HepG2 (cell line): ENCODE results near the gene CLDN14. TPM values are rescaled to one million over a fixed set of nuclear protein-coding genes. Genes with fewer than 3 reads are reported as not detected.

Source experiments
- AKNA ChIP-seq: sonication (generic); formaldehyde crosslinking; IDR thresholded peaks from 2 replicates; pipeline ENCODE4 v1.4.0; 2020; ENCODE audit warnings: missing genetic modification reagents, borderline replicate concordance
- EP300 ChIP-seq, 3 experiments: sonication (generic) in 1 of 3; formaldehyde crosslinking in 1 of 3; IDR thresholded peaks; 2 replicates each; pipeline versions ENCODE4 v1.5.1 to v1.6.1; 2011 to 2020; ENCODE audit warnings: low read depth in 2 of 3, low read length in 2 of 3, borderline replicate concordance in 1 of 3, improper control_type of control experiment in 1 of 3, mild to moderate bottlenecking in 1 of 3, missing genetic modification reagents in 1 of 3, moderate library complexity in 1 of 3
- HOXA9 ChIP-seq: sonication (generic); formaldehyde crosslinking; IDR thresholded peaks from 2 replicates; pipeline ENCODE4 v1.8.1; 2022; ENCODE audit warnings: missing genetic modification reagents, mild to moderate bottlenecking, moderate library complexity, borderline replicate concordance
- REST ChIP-seq, 2 experiments: IDR thresholded peaks; 2 replicates each; pipeline ENCODE4 v1.6.1; 2011 to 2012; ENCODE audit warnings: low read length in 2 of 2, borderline replicate concordance in 1 of 2, low read depth in 1 of 2, mild to moderate bottlenecking in 1 of 2, moderate library complexity in 1 of 2
- ZBTB34 ChIP-seq: sonication (generic); formaldehyde crosslinking; IDR thresholded peaks from 2 replicates; pipeline ENCODE4 v1.8.0; 2022; ENCODE audit warnings: mild to moderate bottlenecking, missing genetic modification reagents
- ZNF431 ChIP-seq: sonication (generic); formaldehyde crosslinking; IDR thresholded peaks from 2 replicates; pipeline ENCODE4 v1.9.0; 2022; ENCODE audit warnings: missing genetic modification reagents, low read depth, mild to moderate bottlenecking, borderline replicate concordance
- ZNF605 ChIP-seq: sonication (generic); formaldehyde crosslinking; IDR thresholded peaks from 2 replicates; pipeline ENCODE4 v1.8.0; 2022; ENCODE audit warnings: mild to moderate bottlenecking, missing genetic modification reagents
- ZSCAN31 ChIP-seq: sonication (generic); formaldehyde crosslinking; IDR thresholded peaks from 2 replicates; pipeline ENCODE4 v1.5.0; 2020; ENCODE audit warnings: low read depth, mild to moderate bottlenecking, missing genetic modification reagents
- polyA plus RNA-seq, 8 experiments: library from polyadenylated mRNA; depleted of rRNA in 3 of 8; stranded (reverse) in 7 of 8; unstranded in 1 of 8; fragments of >200 nt; fragmentation: Illumina TruSeq in 4 of 8; extraction: Trizol in 4 of 8; gene quantifications; 2 replicates each; pipeline versions ENCODE4 v1.2.1 to v1.2.3, GENCODE V29; 2011 to 2016; ENCODE audit warnings: low read depth in 4 of 8, missing spikeins in 1 of 8, mixed read lengths in 1 of 8; ENCODE audit not compliant: insufficient read depth in 1 of 8
- total RNA-seq, 5 experiments: library from RNA; depleted of rRNA; stranded (reverse); fragments of >200 nt; fragmentation: Illumina TruSeq; extraction: Trizol; gene quantifications; 2 replicates each; pipeline ENCODE4 v1.2.3, GENCODE V29; 2016; ENCODE audit warnings: low read depth in 1 of 5
- TF ChIP-seq, protein P1 (sequence below): sonication (generic); formaldehyde crosslinking; IDR thresholded peaks from 2 replicates; pipeline ENCODE4 v1.5.1; 2020; ENCODE audit warnings: mild to moderate bottlenecking, missing genetic modification reagents, moderate library complexity
- TF ChIP-seq, protein P2 (sequence below), 2 experiments: sonication (generic) in 1 of 2; formaldehyde crosslinking in 1 of 2; IDR thresholded peaks; 2 replicates each; pipeline versions ENCODE4 v1.5.1 to v1.6.1; 2011 to 2020; ENCODE audit warnings: borderline replicate concordance in 1 of 2, low read depth in 1 of 2, low read length in 1 of 2, mild to moderate bottlenecking in 1 of 2, missing genetic modification reagents in 1 of 2, moderate library complexity in 1 of 2

The CLDN14 gene
- total and polyA plus RNA-seq, 2 of the 13 experiments (the other 11 are each of a cell fraction or from before 2014, with no cell fraction given) = 1.1 to 1.4 TPM

- TF ChIP-seq ZBTB34 (CRISPR knock-in tag) = no peak
- TF ChIP-seq ZNF431 = no peak
- 0 out of 2 replicates have a peak, but pooled peaks have one; percentile 28 for TF ChIP-seq HOXA9 (CRISPR knock-in tag)
- no peak for TF ChIP-seq ZNF605
- TF ChIP-seq EP300 (IDR thresholded peaks at IDR 0.05; ENCODE audit: low read depth in 2 of 2, low read length in 2 of 2) = no peak
- TF ChIP-seq EP300 (CRISPR knock-in tag; IDR thresholded peaks at IDR 0.05; ENCODE audit: borderline replicate concordance) = no peak
- TF ChIP-seq, protein P1, sequence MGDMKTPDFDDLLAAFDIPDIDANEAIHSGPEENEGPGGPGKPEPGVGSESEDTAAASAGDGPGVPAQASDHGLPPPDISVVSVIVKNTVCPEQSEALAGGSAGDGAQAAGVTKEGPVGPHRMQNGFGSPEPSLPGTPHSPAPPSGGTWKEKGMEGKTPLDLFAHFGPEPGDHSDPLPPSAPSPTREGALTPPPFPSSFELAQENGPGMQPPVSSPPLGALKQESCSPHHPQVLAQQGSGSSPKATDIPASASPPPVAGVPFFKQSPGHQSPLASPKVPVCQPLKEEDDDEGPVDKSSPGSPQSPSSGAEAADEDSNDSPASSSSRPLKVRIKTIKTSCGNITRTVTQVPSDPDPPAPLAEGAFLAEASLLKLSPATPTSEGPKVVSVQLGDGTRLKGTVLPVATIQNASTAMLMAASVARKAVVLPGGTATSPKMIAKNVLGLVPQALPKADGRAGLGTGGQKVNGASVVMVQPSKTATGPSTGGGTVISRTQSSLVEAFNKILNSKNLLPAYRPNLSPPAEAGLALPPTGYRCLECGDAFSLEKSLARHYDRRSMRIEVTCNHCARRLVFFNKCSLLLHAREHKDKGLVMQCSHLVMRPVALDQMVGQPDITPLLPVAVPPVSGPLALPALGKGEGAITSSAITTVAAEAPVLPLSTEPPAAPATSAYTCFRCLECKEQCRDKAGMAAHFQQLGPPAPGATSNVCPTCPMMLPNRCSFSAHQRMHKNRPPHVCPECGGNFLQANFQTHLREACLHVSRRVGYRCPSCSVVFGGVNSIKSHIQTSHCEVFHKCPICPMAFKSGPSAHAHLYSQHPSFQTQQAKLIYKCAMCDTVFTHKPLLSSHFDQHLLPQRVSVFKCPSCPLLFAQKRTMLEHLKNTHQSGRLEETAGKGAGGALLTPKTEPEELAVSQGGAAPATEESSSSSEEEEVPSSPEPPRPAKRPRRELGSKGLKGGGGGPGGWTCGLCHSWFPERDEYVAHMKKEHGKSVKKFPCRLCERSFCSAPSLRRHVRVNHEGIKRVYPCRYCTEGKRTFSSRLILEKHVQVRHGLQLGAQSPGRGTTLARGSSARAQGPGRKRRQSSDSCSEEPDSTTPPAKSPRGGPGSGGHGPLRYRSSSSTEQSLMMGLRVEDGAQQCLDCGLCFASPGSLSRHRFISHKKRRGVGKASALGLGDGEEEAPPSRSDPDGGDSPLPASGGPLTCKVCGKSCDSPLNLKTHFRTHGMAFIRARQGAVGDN = peak; percentile 53
- TF ChIP-seq ZSCAN31 (CRISPR knock-in tag) = no peak
- TF ChIP-seq REST (IDR thresholded peaks at IDR 0.05; ENCODE audit: borderline replicate concordance in 1 of 2, low read depth in 1 of 2, low read length in 2 of 2) = no peak
- TF ChIP-seq AKNA = no peak
- TF ChIP-seq, protein P2, sequence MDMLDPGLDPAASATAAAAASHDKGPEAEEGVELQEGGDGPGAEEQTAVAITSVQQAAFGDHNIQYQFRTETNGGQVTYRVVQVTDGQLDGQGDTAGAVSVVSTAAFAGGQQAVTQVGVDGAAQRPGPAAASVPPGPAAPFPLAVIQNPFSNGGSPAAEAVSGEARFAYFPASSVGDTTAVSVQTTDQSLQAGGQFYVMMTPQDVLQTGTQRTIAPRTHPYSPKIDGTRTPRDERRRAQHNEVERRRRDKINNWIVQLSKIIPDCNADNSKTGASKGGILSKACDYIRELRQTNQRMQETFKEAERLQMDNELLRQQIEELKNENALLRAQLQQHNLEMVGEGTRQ (IDR thresholded peaks at IDR 0.05; ENCODE audit: low read depth, low read length) = no peak
- TF ChIP-seq, protein P2 (CRISPR knock-in tag; IDR thresholded peaks at IDR 0.05; ENCODE audit: borderline replicate concordance) = no peak
Observed at GRCh38 chr21:36483095-36483494, 3.2 kb upstream of the CLDN14 start (continued).
